Keratinocyte (primary cell): ENCODE measurements around the gene NPAS3.

Experiments
- CTCF ChIP-seq, 3 experiments: IDR thresholded peaks in 1 of 3; conservative IDR thresholded peaks in 1 of 3; optimal IDR thresholded peaks in 1 of 3; 2 replicates in 2 of 3; 3 replicates in 1 of 3; pipeline versions ENCODE3 to v1.5.1; 2011; ENCODE audit warnings: low read length in 3 of 3, mild to moderate bottlenecking in 3 of 3, moderate library complexity in 2 of 3, control low read depth in 1 of 3, inconsistent platforms in 1 of 3; ENCODE audit not compliant: insufficient read depth in 2 of 3; ENCODE audit errors: extremely low read depth in 1 of 3
- EZH2 ChIP-seq: IDR thresholded peaks from one replicate; pipeline ENCODE4 v1.6.1; 2012; ENCODE audit warnings: inconsistent platforms, mild to moderate bottlenecking, low read length, moderate library complexity

DNA sequence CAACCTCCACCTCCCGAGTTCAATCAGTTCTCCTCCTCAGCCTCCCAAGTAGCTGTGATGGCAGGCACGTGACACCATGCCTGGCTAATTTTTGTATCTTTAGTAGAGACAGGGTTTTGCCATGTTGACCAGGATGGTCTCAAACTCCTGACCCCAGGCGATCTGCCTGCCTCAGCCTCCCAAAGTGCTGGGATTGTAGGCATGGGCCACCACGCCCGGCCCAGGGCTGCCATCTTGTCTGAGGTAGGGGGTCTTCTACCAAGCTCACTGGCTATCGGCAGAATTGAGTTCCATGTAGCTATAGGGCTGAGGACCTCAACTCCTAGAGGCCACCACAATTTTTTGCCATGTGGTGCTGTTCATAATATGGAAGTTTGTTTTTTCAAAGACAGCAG lies 896.6 kb downstream of the NPAS3 start:
- TF ChIP-seq CTCF (optimal IDR thresholded peaks at IDR 0.05 in 1 of 3, IDR thresholded peaks at IDR 0.05 in 1 of 3, conservative IDR thresholded peaks at IDR 0.05 in 1 of 3; ENCODE audit: extremely low read depth in 1 of 3, insufficient read depth in 2 of 3, low read length in 3 of 3) = no peak
- no peak for TF ChIP-seq EZH2
